Osteoblast (primary cell): ENCODE results near the gene RTF1. TPM values are rescaled to one million over a fixed set of nuclear protein-coding genes. Genes with fewer than 3 reads are reported as not detected.

Experiments
- DNase-seq: peaks from one replicate; pipeline ENCODE4 v3.0.0; 2011; ENCODE audit warnings: low spot score, mixed read lengths; ENCODE audit not compliant: insufficient read length; ENCODE audit errors: missing footprints
- H2AFZ ChIP-seq: 2 replicates; pipeline ENCODE4 v1.6.0; 2011; ENCODE audit warnings: mild to moderate bottlenecking, low read length
- H3K27ac ChIP-seq: 2 replicates; pipeline ENCODE4 v1.5.1; 2011; ENCODE audit warnings: mild to moderate bottlenecking, low read depth, low read length, moderate library complexity
- H3K27me3 ChIP-seq: 2 replicates; pipeline ENCODE4 v1.6.0; 2012; ENCODE audit warnings: mild to moderate bottlenecking, control low read depth, inconsistent platforms, low read length, moderate library complexity; ENCODE audit not compliant: insufficient read depth
- H3K36me3 ChIP-seq: 2 replicates; pipeline ENCODE4 v1.5.1; 2011; ENCODE audit warnings: mild to moderate bottlenecking, low read length, control low read depth, moderate library complexity; ENCODE audit not compliant: insufficient read depth
- H3K4me1 ChIP-seq: 2 replicates; pipeline ENCODE4 v1.5.1; 2011; ENCODE audit warnings: mild to moderate bottlenecking, low read length, control low read depth, moderate library complexity; ENCODE audit not compliant: insufficient read depth
- H3K4me2 ChIP-seq: 2 replicates; pipeline ENCODE4 v1.6.0; 2011; ENCODE audit warnings: mild to moderate bottlenecking, low read length; ENCODE audit not compliant: insufficient read depth
- H3K4me3 ChIP-seq: fragments of 200-600 bp; sonication (generic); 3 replicates; pipeline ENCODE4 v1.5.1; 2012; ENCODE audit warnings: mild to moderate bottlenecking, low read length, inconsistent platforms; ENCODE audit not compliant: insufficient read depth
- H3K79me2 ChIP-seq: 2 replicates; pipeline ENCODE4 v1.6.0; 2012; ENCODE audit warnings: mild to moderate bottlenecking, low read length, control low read depth, inconsistent platforms; ENCODE audit not compliant: insufficient read depth
- H3K9me3 ChIP-seq: 2 replicates; pipeline ENCODE4 v1.5.1; 2011; ENCODE audit warnings: low read depth, low read length, control low read depth
- H4K20me1 ChIP-seq: 2 replicates; pipeline ENCODE4 v1.6.0; 2012; ENCODE audit warnings: mild to moderate bottlenecking, low read length, control low read depth; ENCODE audit not compliant: insufficient read depth
- total RNA-seq: library from RNA; depleted of rRNA; stranded (reverse); fragments of >200 nt; gene quantifications from 2 replicates; pipeline ENCODE4 v1.2.3, GENCODE V29; 2012
- TF ChIP-seq, protein P1 (sequence below): IDR thresholded peaks from 2 replicates; pipeline ENCODE4 v1.5.1; 2011; ENCODE audit warnings: mild to moderate bottlenecking, low read depth, low read length, moderate library complexity; ENCODE audit errors: extremely low read depth

RTF1 gene
- total RNA-seq, 1 donor = 26.1 TPM

DNA sequence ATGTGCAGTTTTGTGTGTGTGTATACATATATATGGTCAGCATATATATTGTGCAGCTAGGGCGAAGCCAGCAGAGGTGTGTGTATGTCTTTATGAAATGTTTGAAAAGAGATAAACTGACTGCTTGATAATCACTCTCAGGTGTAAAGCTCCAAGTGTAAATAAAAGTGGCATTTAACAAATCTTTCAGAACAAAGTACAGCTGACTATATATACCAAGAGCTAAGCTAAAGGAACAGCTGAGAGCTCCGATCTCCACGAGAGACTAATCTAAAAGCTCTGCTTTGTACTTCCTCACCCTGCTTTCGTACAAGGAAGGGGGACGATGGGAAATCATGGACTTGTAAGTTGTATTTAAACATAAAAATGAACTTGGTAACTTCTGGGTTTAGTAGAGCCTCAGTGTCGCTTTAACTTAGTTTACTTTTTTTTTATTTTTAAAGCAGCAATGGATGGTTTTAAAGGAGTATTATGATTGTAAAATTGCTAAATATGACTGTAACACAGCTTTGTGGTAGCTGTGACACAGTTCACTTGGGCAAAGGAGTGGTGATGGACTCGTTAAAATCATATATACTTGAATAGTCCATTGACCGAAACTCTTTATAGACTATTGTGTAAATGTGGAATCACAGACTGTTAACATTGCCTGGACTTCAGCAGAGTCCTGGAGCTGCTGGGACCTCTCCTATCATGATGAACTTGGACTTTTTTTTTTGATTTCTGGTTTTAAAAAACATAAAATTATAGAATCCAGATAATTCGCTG, 65.4 kb downstream of the RTF1 start:
- TF ChIP-seq, protein P1, sequence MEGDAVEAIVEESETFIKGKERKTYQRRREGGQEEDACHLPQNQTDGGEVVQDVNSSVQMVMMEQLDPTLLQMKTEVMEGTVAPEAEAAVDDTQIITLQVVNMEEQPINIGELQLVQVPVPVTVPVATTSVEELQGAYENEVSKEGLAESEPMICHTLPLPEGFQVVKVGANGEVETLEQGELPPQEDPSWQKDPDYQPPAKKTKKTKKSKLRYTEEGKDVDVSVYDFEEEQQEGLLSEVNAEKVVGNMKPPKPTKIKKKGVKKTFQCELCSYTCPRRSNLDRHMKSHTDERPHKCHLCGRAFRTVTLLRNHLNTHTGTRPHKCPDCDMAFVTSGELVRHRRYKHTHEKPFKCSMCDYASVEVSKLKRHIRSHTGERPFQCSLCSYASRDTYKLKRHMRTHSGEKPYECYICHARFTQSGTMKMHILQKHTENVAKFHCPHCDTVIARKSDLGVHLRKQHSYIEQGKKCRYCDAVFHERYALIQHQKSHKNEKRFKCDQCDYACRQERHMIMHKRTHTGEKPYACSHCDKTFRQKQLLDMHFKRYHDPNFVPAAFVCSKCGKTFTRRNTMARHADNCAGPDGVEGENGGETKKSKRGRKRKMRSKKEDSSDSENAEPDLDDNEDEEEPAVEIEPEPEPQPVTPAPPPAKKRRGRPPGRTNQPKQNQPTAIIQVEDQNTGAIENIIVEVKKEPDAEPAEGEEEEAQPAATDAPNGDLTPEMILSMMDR = no peak
- H3K79me2 ChIP-seq = no peaks in the 10 kb centered on the region
- no peaks in the 10 kb centered on the region for H4K20me1 ChIP-seq
- no peak overlapping the region for H3K27ac ChIP-seq
- DNase-seq = peak; percentile 64
- peaks cover 3% of the 10 kb centered on the region for H3K4me1 ChIP-seq
- no peak overlapping the region for H3K4me3 ChIP-seq
- H2AFZ ChIP-seq = no peak overlapping the region
- no peak overlapping the region for H3K4me2 ChIP-seq
- H3K9me3 ChIP-seq = no peaks in the 10 kb centered on the region
- peaks cover 40% of the 10 kb centered on the region for H3K36me3 ChIP-seq
- H3K27me3 ChIP-seq = no peaks in the 10 kb centered on the region

DNA sequence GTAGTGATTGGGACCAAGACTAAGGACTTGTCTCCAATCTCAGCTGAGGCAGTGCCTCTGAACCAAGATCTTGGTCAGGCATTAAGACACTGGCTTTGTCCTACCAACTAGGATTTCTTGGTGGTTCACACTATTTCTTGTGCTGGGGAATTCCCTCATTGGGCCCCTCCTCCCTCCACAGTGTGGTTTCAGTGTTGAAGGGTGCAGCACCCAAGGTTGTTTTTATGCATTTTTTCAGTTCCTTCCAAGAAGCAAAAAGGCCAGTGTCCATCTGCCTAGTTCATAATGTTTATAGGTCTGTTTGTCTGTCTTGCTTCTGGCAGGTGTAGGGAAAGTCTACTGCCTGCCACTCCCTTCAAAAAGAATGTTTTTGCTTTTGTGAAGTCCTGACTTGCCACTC, 66.2 kb downstream of the RTF1 start:
- H3K4me1 ChIP-seq = no peaks in the 10 kb centered on the region
- H3K36me3 ChIP-seq = peaks cover 35% of the 10 kb centered on the region
- peak; percentile 31 for DNase-seq
- H3K27me3 ChIP-seq = no peaks in the 10 kb centered on the region
- H3K4me2 ChIP-seq = no peak overlapping the region
- H3K27ac ChIP-seq = no peak overlapping the region
- no peaks in the 10 kb centered on the region for H3K9me3 ChIP-seq
- no peaks in the 10 kb centered on the region for H3K79me2 ChIP-seq
- H2AFZ ChIP-seq = no peak overlapping the region
- no peaks in the 10 kb centered on the region for H4K20me1 ChIP-seq
- TF ChIP-seq, protein P1 = no peak
- no peak overlapping the region for H3K4me3 ChIP-seq

DNA sequence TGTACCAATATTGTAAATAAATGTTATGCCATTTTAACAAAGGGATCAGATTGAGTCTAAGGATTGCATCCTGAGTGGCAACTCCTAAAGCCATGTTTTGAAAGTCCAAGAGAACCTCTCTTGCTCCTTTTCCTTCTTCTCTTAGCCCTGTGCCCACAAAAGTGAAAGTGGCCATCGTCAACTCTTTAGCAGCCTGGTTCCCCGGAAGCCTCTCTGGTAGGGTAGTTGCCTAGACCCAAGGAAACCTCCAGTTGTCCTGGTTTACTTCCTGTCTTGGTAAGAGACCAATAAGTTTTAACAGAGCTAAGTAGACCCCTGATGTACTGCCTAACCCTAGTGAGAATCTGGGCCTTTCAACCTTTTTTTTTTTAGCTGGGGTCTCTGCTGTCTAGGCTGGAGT, 66.6 kb downstream of the RTF1 start:
- no peak overlapping the region for H3K4me2 ChIP-seq
- H3K4me3 ChIP-seq = no peak overlapping the region
- no peak overlapping the region for H3K27ac ChIP-seq
- peak; percentile 3 for DNase-seq
- H3K27me3 ChIP-seq = no peaks in the 10 kb centered on the region
- TF ChIP-seq, protein P1 = no peak
- H3K4me1 ChIP-seq = no peaks in the 10 kb centered on the region
- no peak overlapping the region for H2AFZ ChIP-seq
- H3K79me2 ChIP-seq = no peaks in the 10 kb centered on the region
- peaks cover 34% of the 10 kb centered on the region for H3K36me3 ChIP-seq
- no peaks in the 10 kb centered on the region for H3K9me3 ChIP-seq
- no peaks in the 10 kb centered on the region for H4K20me1 ChIP-seq

DNA sequence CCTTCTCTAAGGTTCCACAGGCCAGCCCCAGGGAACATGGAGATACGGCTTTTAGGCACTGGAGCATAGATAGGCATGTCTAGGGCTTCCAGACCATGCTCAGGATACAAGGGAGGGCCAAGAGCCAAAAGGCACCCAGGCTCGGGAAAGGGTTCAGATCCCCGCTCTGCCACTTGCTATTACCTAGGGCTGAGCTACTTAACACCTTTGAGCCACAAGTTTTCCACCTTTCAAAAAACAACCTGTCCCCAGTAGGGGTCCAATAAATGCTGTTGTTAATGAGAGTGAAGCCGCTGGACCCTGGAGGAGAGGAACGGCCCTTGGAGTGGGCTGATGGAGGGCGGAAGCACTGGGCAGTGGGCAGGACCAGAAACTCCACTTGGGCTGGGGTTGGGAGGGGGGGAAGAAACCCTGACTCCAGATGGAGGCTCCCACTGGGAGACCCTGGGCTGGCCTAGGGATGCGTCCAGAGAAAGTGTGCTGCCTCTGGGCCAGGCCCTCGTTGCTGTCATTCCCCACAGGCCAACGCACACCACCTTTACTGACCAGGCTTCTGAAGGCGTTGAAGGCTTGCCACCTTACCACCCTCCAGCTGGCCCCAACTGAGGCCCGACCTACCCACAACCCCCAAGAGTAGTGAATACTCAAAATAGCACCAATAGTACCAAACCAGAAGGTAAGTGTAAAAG, 68.2 kb downstream of the RTF1 start:
- DNase-seq = peak; percentile 39
- TF ChIP-seq, protein P1 = no peak
- H3K4me3 ChIP-seq = no peak overlapping the region
- no peak overlapping the region for H2AFZ ChIP-seq
- H3K36me3 ChIP-seq = peaks cover 20% of the 10 kb centered on the region
- H3K27me3 ChIP-seq = no peaks in the 10 kb centered on the region
- peaks cover 3% of the 10 kb centered on the region for H3K4me1 ChIP-seq
- no peak overlapping the region for H3K4me2 ChIP-seq
- H3K27ac ChIP-seq = no peak overlapping the region
- H3K9me3 ChIP-seq = no peaks in the 10 kb centered on the region
- no peaks in the 10 kb centered on the region for H3K79me2 ChIP-seq
- H4K20me1 ChIP-seq = no peaks in the 10 kb centered on the region
